GM18519 (cell line): ENCODE results near the gene MYO9A.

Experiments used
- ATAC-seq: cut with Tn5 transposase; IDR thresholded peaks from one replicate; pipeline ENCODE4 v1.9.1; 2021; ENCODE audit warnings: mild to moderate bottlenecking, moderate library complexity; ENCODE audit not compliant: unreplicated experiment, low FRiP score

The MYO9A gene

DNA sequence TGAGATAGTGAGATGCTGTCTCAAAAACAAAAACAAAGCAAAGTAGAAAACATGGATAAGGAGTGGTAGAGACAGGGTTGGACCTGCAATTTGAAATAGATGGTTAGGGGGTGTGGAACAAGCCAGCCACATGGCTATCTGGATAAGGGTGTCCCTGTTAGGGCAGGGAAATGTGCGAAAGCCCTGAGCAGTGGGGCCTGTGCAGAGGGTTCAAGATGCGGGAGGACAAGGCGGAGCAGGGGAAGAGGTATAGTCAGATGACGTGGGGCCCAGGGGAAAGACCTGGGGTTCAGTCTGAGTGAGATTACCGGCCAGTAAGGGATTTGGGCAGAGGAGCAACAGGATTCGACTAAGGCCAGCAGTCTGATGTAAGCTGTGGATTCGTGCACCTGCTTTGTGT is 326.0 kb downstream of the MYO9A start:
- no peak for ATAC-seq

GRCh38 chr15:71790081-71790480 is 327.9 kb downstream of the MYO9A start:
- ATAC-seq: no peak

DNA sequence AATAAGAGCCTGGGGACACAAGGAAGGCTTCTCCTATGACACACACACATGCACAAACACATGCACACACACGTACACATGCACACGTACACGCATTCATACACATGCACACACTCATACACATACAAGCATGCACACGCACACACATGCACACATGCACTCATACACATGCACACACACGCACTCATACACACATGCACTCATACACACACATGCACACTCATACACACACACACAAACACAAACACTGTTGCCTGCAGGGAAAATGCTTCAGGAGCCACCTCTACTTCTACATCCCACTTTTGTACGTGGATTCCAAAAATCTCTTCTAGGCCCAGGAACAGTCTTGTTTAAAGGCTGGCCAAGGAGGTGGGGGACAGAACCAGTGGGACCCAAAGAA is 328.3 kb downstream of the MYO9A start:
- ATAC-seq: no peak

DNA sequence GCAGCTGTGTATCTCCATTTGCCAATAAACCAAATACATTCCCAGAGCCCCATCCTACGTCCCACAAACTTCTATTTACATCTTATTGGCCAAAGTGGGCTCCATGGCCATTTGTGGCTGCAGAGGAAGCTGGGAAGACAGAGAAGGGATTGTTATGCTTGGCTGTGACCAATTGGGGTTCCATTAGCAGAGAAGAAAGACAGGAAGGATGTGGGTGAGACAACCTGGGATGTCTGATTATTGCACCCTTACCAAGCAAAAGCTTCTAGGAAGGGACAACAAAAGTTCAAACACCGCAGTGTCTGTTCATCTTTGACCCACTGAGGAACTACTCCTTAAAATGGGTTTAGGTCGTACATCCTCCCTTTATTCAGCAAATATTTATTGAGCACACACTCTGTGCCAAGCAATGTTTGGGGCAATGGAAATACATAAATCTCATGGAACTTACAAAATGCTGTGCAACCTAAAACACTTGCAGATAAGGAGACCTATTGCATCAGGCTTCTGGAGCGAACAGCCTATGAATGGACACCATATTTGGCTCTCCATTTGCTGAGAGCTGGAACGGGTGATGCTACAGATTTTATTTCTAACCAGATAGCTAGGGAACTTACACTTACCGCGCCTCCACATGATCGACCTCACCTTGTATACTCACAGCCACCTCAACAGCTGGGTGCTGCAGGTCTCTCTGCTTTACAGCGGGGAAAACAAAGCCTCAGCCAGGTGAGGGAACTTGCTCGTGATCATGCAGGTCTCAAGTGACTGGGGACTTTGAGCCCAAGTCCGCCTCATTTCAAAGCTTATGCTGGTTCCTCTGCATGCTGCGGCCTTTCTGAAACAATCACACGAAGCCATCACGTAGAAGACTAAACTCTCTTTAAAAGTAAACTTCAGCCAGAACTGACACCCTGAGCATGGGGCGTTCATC is 329.0 kb downstream of the MYO9A start:
- ATAC-seq: no peak

GRCh38 chr15:71786673-71787072 is 331.3 kb downstream of the MYO9A start:
- no peak for ATAC-seq

GRCh38 chr15:71785996-71786395 is 332.0 kb downstream of the MYO9A start:
- ATAC-seq: no peak

DNA sequence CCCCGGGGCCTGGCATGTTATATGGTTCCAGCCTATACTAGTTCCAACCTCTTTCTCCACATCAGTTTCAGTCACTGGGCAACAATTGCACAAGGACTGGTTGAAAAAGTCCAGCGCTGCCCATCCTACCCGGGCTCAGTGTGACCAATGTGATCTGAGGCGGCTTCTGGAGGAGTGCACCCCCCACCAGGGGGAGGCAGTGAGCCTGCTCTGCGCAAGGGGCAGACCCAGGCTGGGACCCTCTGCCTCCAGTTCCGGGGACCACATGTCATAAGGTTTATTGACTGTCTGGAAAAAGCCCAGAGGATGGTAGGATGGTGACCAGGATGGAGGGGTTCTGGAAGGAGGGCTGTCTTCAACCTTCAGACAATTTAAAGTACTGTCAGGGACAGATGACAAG is 333.2 kb downstream of the MYO9A start:
- no peak for ATAC-seq

DNA sequence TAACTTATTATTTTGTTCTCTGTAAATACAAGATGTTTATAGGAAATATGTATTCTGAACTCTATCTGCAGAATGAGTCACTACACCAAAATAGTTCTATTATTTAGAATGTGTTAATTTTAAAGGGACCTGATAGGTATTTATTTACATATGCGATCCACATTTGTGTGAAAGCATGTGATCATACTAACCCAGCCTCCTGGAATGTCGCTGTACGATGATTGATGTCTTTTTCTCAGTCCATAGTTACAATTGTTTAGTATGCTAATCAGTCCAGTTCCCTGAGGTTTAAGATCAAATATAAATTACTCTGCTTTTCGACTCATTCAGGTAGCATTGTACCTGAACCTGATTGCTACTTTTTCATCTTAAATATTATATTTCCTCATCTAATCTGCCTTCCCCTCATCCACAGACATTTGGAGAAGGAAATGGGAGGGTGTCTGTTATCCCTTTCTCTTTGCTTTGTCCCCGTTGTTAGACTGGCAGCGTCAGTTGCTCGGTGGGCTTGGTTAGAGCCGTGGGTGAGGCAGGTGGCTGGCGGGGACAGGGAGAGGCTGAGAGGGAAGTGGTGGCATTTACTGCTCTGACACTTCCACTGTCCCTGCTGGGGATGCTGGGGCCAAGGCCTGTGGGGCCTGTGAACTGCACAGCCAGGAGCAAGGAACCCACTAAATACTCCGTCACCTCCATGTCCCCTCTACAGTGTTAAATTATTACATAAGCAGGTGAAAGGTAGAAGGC is 335.4 kb downstream of the MYO9A start:
- ATAC-seq: no peak

DNA sequence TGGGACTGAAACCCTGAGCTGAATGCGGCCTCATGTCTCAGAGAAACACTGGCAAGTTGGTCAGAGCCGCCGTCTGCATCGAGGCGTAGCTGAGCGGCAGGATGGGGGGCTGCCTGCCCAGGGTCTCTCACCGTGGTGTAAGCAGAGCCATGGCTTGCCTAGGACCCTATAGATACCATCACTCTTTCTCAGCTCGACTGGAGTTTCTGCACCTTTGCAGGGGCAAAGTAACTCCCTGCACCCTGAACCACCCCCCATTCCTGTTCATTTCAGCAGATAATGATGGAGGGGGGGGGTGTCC is 336.0 kb downstream of the MYO9A start:
- ATAC-seq: no peak

GRCh38 chr15:71781179-71781964 is 336.6 kb downstream of the MYO9A start:
- ATAC-seq: no peak

- no peak for ATAC-seq
These were observed 337.6 kb downstream of the MYO9A start for GRCh38 chr15:71780115-71780976.

- no peak for ATAC-seq
These were observed 338.7 kb downstream of the MYO9A start for GRCh38 chr15:71779073-71779797.

- ATAC-seq: no peak
These were observed 340.6 kb downstream of the MYO9A start for GRCh38 chr15:71777216-71777943.

DNA sequence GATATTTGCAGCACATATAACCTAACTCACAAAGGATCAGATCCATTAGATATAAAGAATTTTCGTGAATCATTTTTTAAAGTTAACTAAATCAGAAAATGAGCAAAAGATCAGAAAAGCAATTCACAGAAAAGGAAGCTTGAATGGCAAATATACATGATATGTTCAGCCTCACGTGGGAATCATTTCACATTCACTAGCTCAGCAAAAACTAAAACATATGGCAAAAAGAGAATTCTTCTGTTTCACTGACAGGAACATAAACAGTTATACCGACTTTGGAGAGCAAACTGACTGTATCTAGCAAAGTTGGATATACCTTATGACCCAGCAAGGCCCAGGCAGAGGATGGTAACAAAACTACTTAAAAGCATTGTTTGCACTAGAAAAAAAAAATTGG is 341.6 kb downstream of the MYO9A start:
- no peak for ATAC-seq

- no peak for ATAC-seq
These were observed 342.1 kb downstream of the MYO9A start for GRCh38 chr15:71775856-71776255.

GRCh38 chr15:71773206-71773859 is 344.6 kb downstream of the MYO9A start:
- ATAC-seq: no peak
